Urothelium cell line (cell line): ENCODE measurements around the gene SH2D2A.
A peak's percentile ranks its signal among the peaks of the same experiment; 100 is the strongest.

Source experiments
- DNase-seq: peaks from one replicate; pipeline ENCODE4 v3.0.0; 2011; ENCODE audit warnings: low spot score, mixed read lengths
- FAIRE-seq: peaks from 2 replicates; lab custom pipeline; 2011; peaks lifted over from hg19 to GRCh38; lab: Jason Lieb, UNC

Gene SH2D2A

GRCh38 chr1:156828400-156829124 is 11.9 kb upstream of the SH2D2A start:
- no peak for FAIRE-seq
- DNase-seq: no peak

GRCh38 chr1:156826630-156827029 is 10.0 kb upstream of the SH2D2A start:
- FAIRE-seq: no peak
- DNase-seq: no peak

- DNase-seq: no peak
Observed at GRCh38 chr1:156823210-156823790, 6.7 kb upstream of the SH2D2A start.

GRCh38 chr1:156822680-156823079 is 6.0 kb upstream of the SH2D2A start:
- FAIRE-seq: no peak
- no peak for DNase-seq

More at GRCh38 chr1:156823210-156823790, 6.7 kb upstream of the SH2D2A start:
- FAIRE-seq: no peak

- no peak for DNase-seq
- FAIRE-seq: no peak
Observed at GRCh38 chr1:156821801-156822200, 5.2 kb upstream of the SH2D2A start.

GRCh38 chr1:156815961-156816422 is 656 bp downstream of the SH2D2A start:
- DNase-seq: no peak
- no peak for FAIRE-seq

GRCh38 chr1:156815307-156815826 is 1.3 kb downstream of the SH2D2A start:
- no peak for DNase-seq
- no peak for FAIRE-seq

- no peak for FAIRE-seq
- peak; percentile 31 for DNase-seq
Observed at GRCh38 chr1:156814571-156815260, 1.9 kb downstream of the SH2D2A start.

- DNase-seq (no peak), FAIRE-seq (no peak)
Observed at GRCh38 chr1:156813750-156814570, 2.7 kb downstream of the SH2D2A start.

GRCh38 chr1:156813298-156813697 is 3.4 kb downstream of the SH2D2A start:
- FAIRE-seq: no peak
- DNase-seq: no peak

- FAIRE-seq: no peak
Observed at GRCh38 chr1:156812293-156812990, 4.2 kb downstream of the SH2D2A start.

GRCh38 chr1:156811168-156811567 is 5.5 kb downstream of the SH2D2A start:
- DNase-seq: no peak

More at GRCh38 chr1:156812293-156812990, 4.2 kb downstream of the SH2D2A start:
- no peak for DNase-seq

GRCh38 chr1:156809711-156810366 is 6.8 kb downstream of the SH2D2A start:
- DNase-seq: no peak
- no peak for FAIRE-seq

More at GRCh38 chr1:156811168-156811567, 5.5 kb downstream of the SH2D2A start:
- no peak for FAIRE-seq

- DNase-seq (no peak), FAIRE-seq (no peak)
Observed at GRCh38 chr1:156809281-156809680, 7.4 kb downstream of the SH2D2A start.

GRCh38 chr1:156808186-156809030 is 8.2 kb downstream of the SH2D2A start:
- DNase-seq (no peak), FAIRE-seq (no peak)

- FAIRE-seq (no peak), DNase-seq (no peak)
Observed at GRCh38 chr1:156807627-156808026, 9.0 kb downstream of the SH2D2A start.

- DNase-seq (no peak), FAIRE-seq (peak; percentile 9)
Observed at GRCh38 chr1:156806512-156807440, 9.9 kb downstream of the SH2D2A start.
